Activated CD4-positive, alpha-beta T cell treated with anti-CD3 and anti-CD28 coated beads for 36 hours (primary cell): ENCODE data around the gene FHOD3. TPM values are rescaled to one million over a fixed set of nuclear protein-coding genes. Genes with fewer than 3 reads are reported as not detected.

ENCODE experiments used
- ATAC-seq: fragments of 200-7000 bp; cut with Tn5 transposase; one replicate; pipeline ENCODE4 v1.10.0; 2021; ENCODE audit warnings: mild to moderate bottlenecking, moderate library complexity
- CTCF ChIA-PET: fragments of 350-600 bp; sonication (Branson Sonifier 250); formaldehyde crosslinking; loops from one replicate; lab custom pipeline; 2021; ENCODE audit warnings: antibody characterized with exemption; lab: Charles Lee
- POLR2A ChIA-PET: fragments of 350-600 bp; sonication (Branson Sonifier 250); formaldehyde crosslinking; loops from one replicate; lab custom pipeline; 2021; ENCODE audit warnings: antibody characterized with exemption, inconsistent platforms; lab: Charles Lee
- DNase-seq: peaks from one replicate; pipeline ENCODE4 v3.0.0-alpha.2; 2020
- H3K27ac Mint-ChIP-seq: one replicate; pipeline ENCODE4 v1.8.0; 2021; ENCODE audit warnings: mixed read lengths
- H3K27me3 Mint-ChIP-seq: one replicate; pipeline ENCODE4 v1.8.0; 2021; ENCODE audit warnings: mixed read lengths
- H3K36me3 Mint-ChIP-seq: one replicate; pipeline ENCODE4 v1.8.0; 2021; ENCODE audit warnings: low read depth, mixed read lengths
- H3K4me1 Mint-ChIP-seq: one replicate; pipeline ENCODE4 v1.8.0; 2021; ENCODE audit warnings: mixed read lengths
- H3K4me3 Mint-ChIP-seq: one replicate; pipeline ENCODE4 v1.8.0; 2021; ENCODE audit warnings: mild to moderate bottlenecking, moderate library complexity, mixed read lengths
- H3K9me3 Mint-ChIP-seq: one replicate; pipeline ENCODE4 v1.8.0; 2021; ENCODE audit warnings: low read depth, mixed read lengths
- intact Hi-C, 2 experiments: fragments of 100-400 bp; cut with DNase I in 1 of 2; cut with micrococcal nuclease in 1 of 2; formaldehyde crosslinking; loops; one replicate each; pipeline versions ENCODE4 v1.14.2 to v1.15.1; 2022 to 2024; cut with DNase I, micrococcal nuclease
- total RNA-seq, 2 experiments: library from RNA; stranded (reverse); gene quantifications; one replicate each; pipeline ENCODE4 v1.2.3, GENCODE V29; 2021

FHOD3 gene
- total RNA-seq, 2 experiments from 2014 or later, result not detected

- no peak for DNase-seq
- Mint-ChIP-seq H3K4me3 (no peak overlapping the region), H3K9me3 (no peaks in the 10 kb centered on the region), H3K27ac (no peak overlapping the region), H3K4me1 (no peaks in the 10 kb centered on the region), H3K36me3 (no peaks in the 10 kb centered on the region), H3K27me3 (peaks cover 3% of the 10 kb centered on the region)
- POLR2A ChIA-PET, result no interaction called here
- intact Hi-C loops, result no loop called here
- CTCF ChIA-PET, result interaction anchor here (1.3 kb wide), 1 partner anchor 77 kb away, joined by 3 read pairs; no protein-coding TSS in a partner anchor
- ATAC-seq, result no peak
These were observed 313.1 kb downstream of the FHOD3 start for GRCh38 chr18:36610661-36611060.

GRCh38 chr18:36613069-36613468 lies 315.6 kb downstream of the FHOD3 start:
- H3K9me3 Mint-ChIP-seq, result no peaks in the 10 kb centered on the region
- no peaks in the 10 kb centered on the region for H3K36me3 Mint-ChIP-seq
- intact Hi-C loops, result no loop called here
- ATAC-seq (no peak), DNase-seq (no peak)
- no peak overlapping the region for H3K4me3 Mint-ChIP-seq
- H3K4me1 Mint-ChIP-seq, result no peaks in the 10 kb centered on the region
- ChIA-PET POLR2A (no interaction called here), CTCF (interaction anchor here (0.7 kb wide), 1 partner anchor 824 kb away, joined by 4 read pairs; no protein-coding TSS in a partner anchor)
- H3K27me3 Mint-ChIP-seq, result no peaks in the 10 kb centered on the region
- no peak overlapping the region for H3K27ac Mint-ChIP-seq

- H3K27ac Mint-ChIP-seq, result no peak overlapping the region
- peaks cover 2% of the 10 kb centered on the region for H3K27me3 Mint-ChIP-seq
- POLR2A ChIA-PET, result interaction anchor here (0.7 kb wide), 1 partner anchor 397 kb away, joined by 4 read pairs; no protein-coding TSS in a partner anchor
These were observed 316.3 kb downstream of the FHOD3 start for GRCh38 chr18:36613810-36614209.

GRCh38 chr18:36620788-36621187 lies 323.3 kb downstream of the FHOD3 start:
- POLR2A ChIA-PET, result no interaction called here
- H3K36me3 Mint-ChIP-seq, result no peaks in the 10 kb centered on the region
- intact Hi-C loops, result no loop called here
- peaks cover 7% of the 10 kb centered on the region for H3K27me3 Mint-ChIP-seq
- no peak for ATAC-seq
- no peak overlapping the region for H3K4me3 Mint-ChIP-seq
- no peaks in the 10 kb centered on the region for H3K9me3 Mint-ChIP-seq
- no peak overlapping the region for H3K27ac Mint-ChIP-seq
- H3K4me1 Mint-ChIP-seq, result no peaks in the 10 kb centered on the region
- CTCF ChIA-PET, result no interaction called here
- DNase-seq, result no peak

More at GRCh38 chr18:36613810-36614209, 316.3 kb downstream of the FHOD3 start:
- Mint-ChIP-seq H3K9me3 (no peaks in the 10 kb centered on the region), H3K4me3 (no peak overlapping the region), H3K36me3 (no peaks in the 10 kb centered on the region), H3K4me1 (no peaks in the 10 kb centered on the region)
- no peak for ATAC-seq
- intact Hi-C loops, result no loop called here
- DNase-seq, result no peak
- CTCF ChIA-PET, result no interaction called here

- ATAC-seq, result no peak
- H3K4me3 Mint-ChIP-seq, result no peak overlapping the region
- DNase-seq, result no peak
- ChIA-PET CTCF (no interaction called here), POLR2A (no interaction called here)
- no peak overlapping the region for H3K27ac Mint-ChIP-seq
- peaks cover 7% of the 10 kb centered on the region for H3K27me3 Mint-ChIP-seq
- intact Hi-C loops, result no loop called here
- H3K4me1 Mint-ChIP-seq, result no peaks in the 10 kb centered on the region
- H3K36me3 Mint-ChIP-seq, result no peaks in the 10 kb centered on the region
- no peaks in the 10 kb centered on the region for H3K9me3 Mint-ChIP-seq
These were observed 325.1 kb downstream of the FHOD3 start for GRCh38 chr18:36622610-36623009.

GRCh38 chr18:36623091-36623490 lies 325.6 kb downstream of the FHOD3 start:
- no peaks in the 10 kb centered on the region for H3K4me1 Mint-ChIP-seq

GRCh38 chr18:36623681-36624190 lies 326.2 kb downstream of the FHOD3 start:
- Mint-ChIP-seq H3K4me3 (no peak overlapping the region), H3K27me3 (peaks cover 6% of the 10 kb centered on the region), H3K36me3 (no peaks in the 10 kb centered on the region), H3K27ac (no peak overlapping the region), H3K4me1 (no peaks in the 10 kb centered on the region), H3K9me3 (no peaks in the 10 kb centered on the region)
- ATAC-seq (no peak), DNase-seq (no peak)
- intact Hi-C loops, result no loop called here
- ChIA-PET CTCF (no interaction called here), POLR2A (no interaction called here)

More at GRCh38 chr18:36623091-36623490, 325.6 kb downstream of the FHOD3 start:
- CTCF ChIA-PET, result no interaction called here
- Mint-ChIP-seq H3K4me3 (no peak overlapping the region), H3K36me3 (no peaks in the 10 kb centered on the region), H3K27ac (no peak overlapping the region), H3K9me3 (no peaks in the 10 kb centered on the region), H3K27me3 (peaks cover 7% of the 10 kb centered on the region)
- intact Hi-C loops, result no loop called here
- no peak for DNase-seq
- ATAC-seq, result no peak
- POLR2A ChIA-PET, result no interaction called here

GRCh38 chr18:36624451-36625167 lies 327.1 kb downstream of the FHOD3 start:
- H3K27me3 Mint-ChIP-seq, result peaks cover under 1% of the 10 kb centered on the region
- no peaks in the 10 kb centered on the region for H3K4me1 Mint-ChIP-seq
- POLR2A ChIA-PET, result no interaction called here
- ATAC-seq (no peak), DNase-seq (no peak)
- H3K9me3 Mint-ChIP-seq, result no peaks in the 10 kb centered on the region
- intact Hi-C loops, result no loop called here
- H3K36me3 Mint-ChIP-seq, result no peaks in the 10 kb centered on the region
- H3K27ac Mint-ChIP-seq, result no peak overlapping the region
- CTCF ChIA-PET, result no interaction called here
- no peak overlapping the region for H3K4me3 Mint-ChIP-seq

GRCh38 chr18:36625386-36625785 lies 327.9 kb downstream of the FHOD3 start:
- CTCF ChIA-PET, result no interaction called here
- intact Hi-C loops, result no loop called here
- H3K9me3 Mint-ChIP-seq, result no peaks in the 10 kb centered on the region
- POLR2A ChIA-PET, result no interaction called here
- no peak for DNase-seq
- no peaks in the 10 kb centered on the region for H3K36me3 Mint-ChIP-seq
- H3K27me3 Mint-ChIP-seq, result no peaks in the 10 kb centered on the region
- no peaks in the 10 kb centered on the region for H3K4me1 Mint-ChIP-seq
- ATAC-seq, result no peak
- no peak overlapping the region for H3K4me3 Mint-ChIP-seq
- H3K27ac Mint-ChIP-seq, result no peak overlapping the region

- Mint-ChIP-seq H3K27me3 (no peaks in the 10 kb centered on the region), H3K4me3 (no peak overlapping the region)
- POLR2A ChIA-PET, result no interaction called here
These were observed 330.1 kb downstream of the FHOD3 start for GRCh38 chr18:36627637-36628036.

GRCh38 chr18:36628435-36629137 lies 331.1 kb downstream of the FHOD3 start:
- Mint-ChIP-seq H3K27ac (no peak overlapping the region), H3K27me3 (no peaks in the 10 kb centered on the region), H3K9me3 (no peaks in the 10 kb centered on the region), H3K4me1 (no peaks in the 10 kb centered on the region), H3K36me3 (no peaks in the 10 kb centered on the region), H3K4me3 (no peak overlapping the region)
- ATAC-seq (no peak), DNase-seq (no peak)
- intact Hi-C loops, result no loop called here
- CTCF ChIA-PET, result interaction anchor here (0.6 kb wide), 1 partner anchor 212 kb away, joined by 3 read pairs; no protein-coding TSS in a partner anchor
- POLR2A ChIA-PET, result no interaction called here

More at GRCh38 chr18:36627637-36628036, 330.1 kb downstream of the FHOD3 start:
- Mint-ChIP-seq H3K27ac (no peak overlapping the region), H3K36me3 (no peaks in the 10 kb centered on the region), H3K9me3 (no peaks in the 10 kb centered on the region), H3K4me1 (no peaks in the 10 kb centered on the region)
- ATAC-seq (no peak), DNase-seq (no peak)
- intact Hi-C loops, result no loop called here
- CTCF ChIA-PET, result no interaction called here
